Karpas-422 (cell line): Measurements from ENCODE around the gene SLC7A11. TPM values are rescaled to one million over a fixed set of nuclear protein-coding genes. Genes with fewer than 3 reads are reported as not detected.

Source experiments
- DNase-seq: peaks from one replicate; pipeline ENCODE4 v3.0.0-alpha.2; 2015
- H2AFZ ChIP-seq: fragments of 200-600 bp; sonication (generic); 2 replicates; pipeline ENCODE4 v1.6.1; 2014; ENCODE audit warnings: antibody characterized with exemption, low read length, mixed read lengths
- H3K27ac ChIP-seq: fragments of 200-600 bp; sonication (generic); 2 replicates; pipeline ENCODE4 v1.5.1; 2014; ENCODE audit warnings: mild to moderate bottlenecking, low read length, moderate library complexity
- H3K27me3 ChIP-seq: fragments of 200-600 bp; sonication (generic); 2 replicates; pipeline ENCODE4 v1.6.1; 2014; ENCODE audit warnings: low read length, mixed read lengths
- H3K36me3 ChIP-seq: fragments of 200-600 bp; sonication (generic); 2 replicates; pipeline ENCODE4 v1.6.1; 2014; ENCODE audit warnings: low read length, mixed read lengths; ENCODE audit not compliant: insufficient read depth
- H3K4me1 ChIP-seq: fragments of 200-600 bp; sonication (generic); 2 replicates; pipeline ENCODE4 v1.6.1; 2014; ENCODE audit warnings: mild to moderate bottlenecking, low read length, mixed read lengths
- H3K4me2 ChIP-seq: fragments of 200-600 bp; sonication (generic); 2 replicates; pipeline ENCODE4 v1.6.1; 2014; ENCODE audit warnings: low read length, low read depth, mild to moderate bottlenecking; ENCODE audit not compliant: poor library complexity, severe bottlenecking
- H3K4me3 ChIP-seq: fragments of 200-600 bp; sonication (generic); 2 replicates; pipeline ENCODE4 v1.5.1; 2014; ENCODE audit warnings: mild to moderate bottlenecking, antibody characterized with exemption, low read length, mixed read lengths
- H3K79me2 ChIP-seq: fragments of 200-600 bp; sonication (generic); 2 replicates; pipeline ENCODE4 v1.6.1; 2014; ENCODE audit warnings: mild to moderate bottlenecking, low read length, mixed read lengths
- H3K9ac ChIP-seq: fragments of 200-600 bp; sonication (generic); 2 replicates; pipeline ENCODE4 v1.6.0; 2014; ENCODE audit warnings: low read length
- H3K9me2 ChIP-seq: fragments of 200-600 bp; sonication (generic), shearing (Covaris generic); replicated peaks from 2 replicates; pipeline ENCODE4 v1.6.0; 2014; ENCODE audit warnings: mild to moderate bottlenecking, low read length, moderate library complexity; ENCODE audit not compliant: insufficient read depth
- H3K9me3 ChIP-seq: fragments of 300-700, 200-600 bp; sonication (generic); 2 replicates; pipeline ENCODE4 v1.6.1; 2014; ENCODE audit warnings: low read length, mixed read lengths
- H4K20me1 ChIP-seq: fragments of 200-600 bp; sonication (generic); 2 replicates; pipeline ENCODE4 v1.6.1; 2014; ENCODE audit warnings: mild to moderate bottlenecking, antibody characterized with exemption, low read length, low read depth; ENCODE audit not compliant: insufficient read depth
- total RNA-seq: library from RNA; depleted of rRNA; stranded (reverse); fragments of >200 nt; shearing (Covaris generic); gene quantifications from 2 replicates; pipeline ENCODE4 v1.2.3, GENCODE V29; 2014; ENCODE audit warnings: low replicate concordance

The SLC7A11 gene
- total RNA-seq, 1 experiment from 2014 or later, result 24.0 TPM

DNA sequence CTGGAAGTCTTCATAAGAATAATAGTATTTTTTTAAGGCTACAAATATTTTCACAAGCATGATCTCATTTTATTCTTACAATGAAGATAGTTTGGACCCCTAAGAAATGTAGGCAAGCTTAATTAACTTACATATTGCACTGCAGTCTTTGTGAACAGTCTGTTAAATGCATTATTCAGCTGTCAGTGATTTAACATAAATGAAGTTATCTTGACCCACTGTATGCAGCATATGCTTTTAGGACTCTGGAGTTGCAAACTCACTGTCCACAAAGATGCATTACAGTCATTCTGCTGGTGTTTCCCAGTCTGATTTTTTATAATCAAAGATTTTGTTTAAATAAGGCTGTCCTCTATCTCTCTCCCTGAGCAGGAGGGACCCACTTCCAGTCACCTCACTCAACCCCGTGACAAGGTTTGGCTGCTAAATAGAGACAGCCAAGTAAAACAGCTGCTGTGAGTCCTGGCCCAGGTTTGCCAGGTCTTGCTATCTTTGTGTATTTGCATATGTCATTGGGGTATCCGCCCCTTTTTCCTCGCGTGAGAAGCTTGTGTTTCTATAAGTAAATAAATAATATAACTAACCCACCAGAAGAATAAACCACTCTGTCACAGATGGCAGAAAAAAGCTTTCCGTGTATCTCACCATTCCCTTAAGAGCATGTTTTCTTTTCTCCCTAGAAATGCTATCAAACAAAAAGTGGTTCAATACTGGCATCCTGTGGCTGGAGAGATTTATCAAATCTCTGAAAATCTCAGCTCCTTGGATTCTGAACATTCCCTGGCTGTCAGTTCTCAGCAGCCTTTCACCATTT is 67.0 kb downstream of the SLC7A11 start:
- no peak overlapping the region for H3K9ac ChIP-seq
- H3K27me3 ChIP-seq, result no peaks in the 10 kb centered on the region
- H3K4me2 ChIP-seq, result no peak overlapping the region
- H4K20me1 ChIP-seq, result no peaks in the 10 kb centered on the region
- DNase-seq, result no peak
- no peaks in the 10 kb centered on the region for H3K79me2 ChIP-seq
- H3K4me1 ChIP-seq, result no peaks in the 10 kb centered on the region
- H3K27ac ChIP-seq, result no peak overlapping the region
- no peaks in the 10 kb centered on the region for H3K9me2 ChIP-seq
- H3K4me3 ChIP-seq, result no peak overlapping the region
- no peak overlapping the region for H2AFZ ChIP-seq
- no peaks in the 10 kb centered on the region for H3K9me3 ChIP-seq
- H3K36me3 ChIP-seq, result peaks cover 31% of the 10 kb centered on the region

DNA sequence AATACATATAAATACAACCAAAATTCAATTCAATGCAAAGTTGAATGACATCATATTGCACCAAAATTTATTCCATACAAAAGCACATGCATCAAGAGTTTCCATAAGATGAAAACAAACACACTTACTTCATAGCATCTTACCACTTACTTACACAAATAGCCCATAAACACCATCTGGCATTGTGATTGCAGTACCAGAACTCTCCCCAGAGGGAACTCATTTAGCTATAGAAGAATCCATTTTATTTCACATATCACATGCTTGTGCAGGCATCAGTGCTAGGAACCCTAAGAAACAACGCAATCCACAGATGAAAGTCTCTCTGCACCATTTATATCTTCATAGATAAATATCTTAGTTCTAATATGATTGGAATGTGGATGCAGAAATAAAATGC is 77.9 kb downstream of the SLC7A11 start:
- no peak for DNase-seq
- H3K4me1 ChIP-seq, result no peaks in the 10 kb centered on the region

DNA sequence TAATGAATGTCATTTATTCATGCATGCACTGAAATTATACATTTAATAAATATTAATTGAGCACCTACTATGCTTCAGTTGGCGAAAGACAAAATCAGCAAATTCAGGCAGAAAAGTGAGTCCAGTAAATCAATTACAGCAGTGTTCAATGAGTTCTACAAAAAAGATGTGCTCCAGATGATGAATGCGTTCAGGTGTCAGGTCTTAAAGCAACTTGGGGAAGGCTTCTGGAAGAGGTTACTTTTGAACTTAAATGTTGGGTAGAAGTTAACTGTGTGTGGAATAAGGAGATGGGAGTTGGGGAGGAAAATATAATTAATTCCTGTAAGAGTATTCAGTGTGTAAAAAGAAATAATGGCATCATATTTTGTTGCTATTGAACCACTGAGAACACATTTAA is 79.0 kb downstream of the SLC7A11 start:
- Histone ChIP-seq H3K9me3 (no peaks in the 10 kb centered on the region), H2AFZ (no peak overlapping the region), H3K4me2 (no peak overlapping the region), H3K9ac (no peak overlapping the region), H3K4me3 (no peak overlapping the region), H3K36me3 (no peaks in the 10 kb centered on the region), H4K20me1 (no peaks in the 10 kb centered on the region), H3K9me2 (no peaks in the 10 kb centered on the region), H3K27ac (no peak overlapping the region), H3K4me1 (no peaks in the 10 kb centered on the region), H3K79me2 (no peaks in the 10 kb centered on the region), H3K27me3 (no peaks in the 10 kb centered on the region)
- DNase-seq, result no peak

More for the DNA sequence above, 77.9 kb downstream of the SLC7A11 start:
- Histone ChIP-seq H3K9me2 (no peaks in the 10 kb centered on the region), H2AFZ (no peak overlapping the region), H4K20me1 (no peaks in the 10 kb centered on the region), H3K9me3 (no peaks in the 10 kb centered on the region), H3K4me3 (no peak overlapping the region), H3K36me3 (no peaks in the 10 kb centered on the region), H3K27me3 (no peaks in the 10 kb centered on the region), H3K27ac (no peak overlapping the region), H3K4me2 (no peak overlapping the region), H3K9ac (no peak overlapping the region), H3K79me2 (no peaks in the 10 kb centered on the region)

GRCh38 chr4:138162259-138162658 is 79.9 kb downstream of the SLC7A11 start:
- DNase-seq, result no peak
- H3K9ac ChIP-seq, result no peak overlapping the region
- no peak overlapping the region for H2AFZ ChIP-seq
- no peaks in the 10 kb centered on the region for H3K27me3 ChIP-seq
- H4K20me1 ChIP-seq, result no peaks in the 10 kb centered on the region
- no peaks in the 10 kb centered on the region for H3K9me2 ChIP-seq
- H3K4me2 ChIP-seq, result no peak overlapping the region
- H3K9me3 ChIP-seq, result no peaks in the 10 kb centered on the region
- H3K27ac ChIP-seq, result no peak overlapping the region
- H3K4me1 ChIP-seq, result no peaks in the 10 kb centered on the region
- H3K79me2 ChIP-seq, result no peaks in the 10 kb centered on the region
- no peaks in the 10 kb centered on the region for H3K36me3 ChIP-seq
- no peak overlapping the region for H3K4me3 ChIP-seq

- H3K27ac ChIP-seq, result no peak overlapping the region
- no peaks in the 10 kb centered on the region for H3K4me1 ChIP-seq
- no peaks in the 10 kb centered on the region for H3K36me3 ChIP-seq
- no peaks in the 10 kb centered on the region for H4K20me1 ChIP-seq
- H3K4me2 ChIP-seq, result no peak overlapping the region
- DNase-seq, result no peak
- no peaks in the 10 kb centered on the region for H3K27me3 ChIP-seq
- H3K9me3 ChIP-seq, result no peaks in the 10 kb centered on the region
- no peak overlapping the region for H3K9ac ChIP-seq
- no peaks in the 10 kb centered on the region for H3K9me2 ChIP-seq
- H3K4me3 ChIP-seq, result no peak overlapping the region
- no peaks in the 10 kb centered on the region for H3K79me2 ChIP-seq
- H2AFZ ChIP-seq, result no peak overlapping the region
Observed at GRCh38 chr4:138161351-138161750, 80.8 kb downstream of the SLC7A11 start.

GRCh38 chr4:138158746-138159297 is 83.3 kb downstream of the SLC7A11 start:
- Histone ChIP-seq H3K4me3 (no peak overlapping the region), H2AFZ (no peak overlapping the region), H3K4me1 (no peaks in the 10 kb centered on the region), H3K9me2 (no peaks in the 10 kb centered on the region), H3K4me2 (no peak overlapping the region), H3K27ac (no peak overlapping the region), H4K20me1 (no peaks in the 10 kb centered on the region), H3K36me3 (no peaks in the 10 kb centered on the region), H3K9ac (no peak overlapping the region), H3K79me2 (no peaks in the 10 kb centered on the region), H3K9me3 (no peaks in the 10 kb centered on the region), H3K27me3 (no peaks in the 10 kb centered on the region)
- DNase-seq, result no peak

DNA sequence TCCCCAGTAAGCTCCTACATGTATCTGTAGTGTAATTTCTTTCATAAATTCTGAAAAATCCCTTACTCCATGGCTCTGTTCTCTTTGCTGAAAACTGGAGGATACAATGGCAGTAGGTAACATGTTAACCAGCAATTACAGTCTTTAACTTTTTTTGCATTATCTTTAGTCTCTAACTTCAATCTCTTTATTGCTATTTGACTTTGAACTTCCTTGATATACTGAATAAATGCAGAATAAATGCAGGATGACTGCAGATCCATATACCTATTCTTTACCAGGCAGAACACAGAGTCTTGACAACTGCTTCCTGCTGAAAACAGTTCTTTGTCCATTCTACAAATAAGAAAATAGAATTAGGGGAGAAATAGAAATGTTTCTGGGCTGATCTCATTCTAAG is 101.3 kb downstream of the SLC7A11 start:
- Histone ChIP-seq H3K4me1 (no peaks in the 10 kb centered on the region), H3K4me2 (no peak overlapping the region), H3K36me3 (no peaks in the 10 kb centered on the region; the same call in 1 of the 2 replicates), H3K27ac (no peak overlapping the region), H3K27me3 (no peaks in the 10 kb centered on the region), H3K79me2 (no peaks in the 10 kb centered on the region), H3K9me3 (no peaks in the 10 kb centered on the region), H3K9ac (no peak overlapping the region), H2AFZ (no peak overlapping the region), H3K9me2 (no peaks in the 10 kb centered on the region; the same call in 1 of the 2 replicates), H3K4me3 (no peak overlapping the region), H4K20me1 (no peaks in the 10 kb centered on the region)
- DNase-seq, result no peak

DNA sequence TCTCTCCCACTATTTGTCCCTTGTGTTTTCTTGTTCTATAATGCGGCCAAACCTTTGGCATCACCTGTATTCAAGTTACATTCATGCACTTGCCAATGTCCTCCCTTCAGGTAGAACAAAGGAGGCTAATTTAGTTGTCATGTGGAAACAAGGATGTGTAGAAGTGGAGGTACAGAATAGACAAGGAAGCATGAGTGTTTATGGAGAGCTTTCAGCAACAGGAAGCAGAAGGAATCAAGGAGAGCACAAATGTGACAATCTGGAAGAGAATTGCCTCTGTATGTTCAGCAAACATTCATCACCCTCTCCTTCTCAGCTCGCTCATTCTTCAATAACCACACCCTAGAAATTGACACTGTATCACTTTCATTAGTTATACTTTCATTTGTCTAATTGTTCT is 103.4 kb downstream of the SLC7A11 start:
- H3K4me1 ChIP-seq, result no peaks in the 10 kb centered on the region
- no peak for DNase-seq
- H3K79me2 ChIP-seq, result no peaks in the 10 kb centered on the region
- no peak overlapping the region for H3K4me2 ChIP-seq
- no peaks in the 10 kb centered on the region; the same call in 1 of the 2 replicates for H3K9me2 ChIP-seq
- H3K27ac ChIP-seq, result no peak overlapping the region
- H3K9ac ChIP-seq, result no peak overlapping the region
- H3K36me3 ChIP-seq, result no peaks in the 10 kb centered on the region; the same call in 1 of the 2 replicates
- no peaks in the 10 kb centered on the region for H4K20me1 ChIP-seq
- no peaks in the 10 kb centered on the region for H3K27me3 ChIP-seq
- no peak overlapping the region for H2AFZ ChIP-seq
- H3K4me3 ChIP-seq, result no peak overlapping the region
- no peaks in the 10 kb centered on the region for H3K9me3 ChIP-seq
